GM18951 (cell line): ENCODE results near the gene RAMACL.
"Not testable (repeated sequence)": the region's sequence is repeated elsewhere in the genome, so short reads cannot be mapped to it uniquely, and the experiment has no call there.

Experiments used
- POLR2A ChIP-seq: IDR thresholded peaks from 4 replicates; pipeline ENCODE4 v1.6.1; 2011; ENCODE audit warnings: mild to moderate bottlenecking; ENCODE audit not compliant: insufficient read length, insufficient read depth; ENCODE audit errors: extremely low read depth
- in situ Hi-C: fragments of 300-500 bp; cut with MboI; formaldehyde crosslinking; loops from one replicate; pipeline ENCODE4 v1.12.0; 2022; ENCODE audit warnings: low sequenced_read_pairs, mixed read lengths, inconsistent platforms; ENCODE audit not compliant: unreplicated experiment

RAMACL gene

DNA sequence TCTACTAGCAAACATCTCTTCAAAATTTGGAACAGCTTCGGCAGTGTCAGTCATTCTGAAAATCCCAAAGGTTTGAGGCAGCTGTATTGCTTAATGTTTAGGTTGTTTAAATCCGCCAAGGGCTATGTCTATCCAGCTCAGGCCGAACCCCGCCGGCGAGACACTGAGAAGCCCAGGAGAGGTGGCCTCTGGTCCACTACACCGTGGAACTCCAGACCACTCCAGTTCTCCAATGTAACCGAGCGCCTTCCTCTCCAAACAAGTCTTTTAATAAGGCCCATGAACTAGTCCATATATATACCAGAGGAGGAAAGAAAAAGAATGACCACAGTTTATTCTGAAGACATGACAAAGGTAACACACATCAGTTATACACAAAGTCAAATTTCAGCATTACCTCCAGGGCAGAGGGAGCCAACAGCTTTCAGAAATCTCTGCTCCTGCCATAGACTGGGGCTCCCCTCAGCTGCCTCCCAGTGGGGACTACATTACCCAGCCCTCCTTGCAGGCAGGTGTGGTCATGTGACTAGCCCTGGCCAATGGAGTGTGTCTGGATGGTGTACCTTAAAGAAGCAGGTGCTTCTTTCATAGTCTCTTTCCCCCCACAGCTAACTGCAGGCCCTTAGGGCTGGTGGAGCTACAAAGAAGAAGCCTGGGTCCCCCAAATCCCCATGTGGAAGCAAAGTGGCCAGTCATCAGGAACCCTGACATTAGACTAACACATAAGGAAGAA, at the start of gene RAMACL:
Gene RAMACL (minus strand): TSS at position 255 of the 733 bp plus-strand sequence. CDS start 201 bp downstream, at position 54.
- in situ Hi-C loops: no loop called here
- no peak for TF ChIP-seq POLR2A

DNA sequence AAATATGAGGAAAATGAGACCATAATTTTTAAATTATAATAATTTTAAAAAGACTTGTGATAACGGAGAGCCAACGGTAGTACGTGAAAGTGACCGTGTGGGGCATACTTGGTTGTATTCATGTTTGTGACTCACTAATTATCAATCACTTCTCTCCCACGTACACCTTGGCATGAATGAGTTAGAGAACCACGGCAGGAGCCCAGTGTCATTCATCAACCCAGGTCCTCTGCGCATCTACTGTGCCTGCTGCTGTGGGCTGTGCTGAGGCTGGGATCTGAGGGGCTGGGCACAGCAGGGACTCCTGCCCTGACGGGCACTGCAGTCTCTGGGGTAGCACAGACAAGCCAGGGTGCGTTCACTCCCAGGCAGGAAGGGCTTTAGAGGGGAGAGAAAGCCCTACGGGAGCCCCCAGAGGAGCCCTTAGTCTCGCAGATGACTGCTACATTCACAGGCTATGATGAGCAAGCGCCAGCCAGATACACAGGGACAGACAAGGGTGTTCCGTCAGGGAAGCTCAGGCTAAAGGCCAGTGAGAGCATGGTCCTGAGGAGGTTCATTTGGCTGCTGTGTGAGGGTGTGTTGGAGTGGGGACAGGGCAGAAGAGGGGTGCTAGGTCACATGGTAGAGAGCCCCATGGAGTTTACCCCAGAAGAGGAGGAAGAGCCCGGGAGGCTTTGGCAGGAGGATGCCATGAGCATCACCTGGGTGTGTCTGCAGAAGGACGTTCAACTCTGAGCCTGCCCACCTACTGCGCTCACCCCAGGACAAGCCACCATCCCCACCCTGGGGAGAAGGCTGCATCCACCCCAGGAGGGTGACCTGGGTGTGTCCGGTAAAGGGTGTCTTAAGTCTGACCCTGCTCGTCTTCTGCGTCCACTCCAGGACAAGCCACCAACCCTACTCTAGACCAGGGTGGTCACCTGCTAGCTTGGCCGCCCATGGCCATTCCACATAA, 48.8 kb upstream of the RAMACL start:
- no peak for TF ChIP-seq POLR2A
- in situ Hi-C loops: no loop called here

DNA sequence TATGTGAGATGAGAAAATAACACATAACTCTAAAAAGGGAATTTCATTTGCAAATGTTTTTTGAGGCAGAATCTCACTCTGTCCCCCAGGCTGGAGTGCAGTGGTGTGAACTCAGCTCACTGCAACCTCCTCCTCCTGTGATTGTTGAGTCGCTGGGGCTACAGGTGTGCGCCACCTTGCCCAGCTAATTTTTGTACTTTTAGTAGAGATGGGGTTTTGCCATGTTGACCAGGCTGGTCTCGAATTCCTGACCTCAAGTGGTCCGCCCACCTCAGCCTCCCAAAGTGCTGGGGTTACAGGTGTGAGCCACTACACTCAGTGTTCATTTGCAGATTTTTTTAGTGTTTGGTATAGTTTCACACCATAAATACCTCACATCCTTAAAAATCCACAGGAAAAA, 48.1 kb upstream of the RAMACL start:
- in situ Hi-C loops: not testable (repeated sequence)

DNA sequence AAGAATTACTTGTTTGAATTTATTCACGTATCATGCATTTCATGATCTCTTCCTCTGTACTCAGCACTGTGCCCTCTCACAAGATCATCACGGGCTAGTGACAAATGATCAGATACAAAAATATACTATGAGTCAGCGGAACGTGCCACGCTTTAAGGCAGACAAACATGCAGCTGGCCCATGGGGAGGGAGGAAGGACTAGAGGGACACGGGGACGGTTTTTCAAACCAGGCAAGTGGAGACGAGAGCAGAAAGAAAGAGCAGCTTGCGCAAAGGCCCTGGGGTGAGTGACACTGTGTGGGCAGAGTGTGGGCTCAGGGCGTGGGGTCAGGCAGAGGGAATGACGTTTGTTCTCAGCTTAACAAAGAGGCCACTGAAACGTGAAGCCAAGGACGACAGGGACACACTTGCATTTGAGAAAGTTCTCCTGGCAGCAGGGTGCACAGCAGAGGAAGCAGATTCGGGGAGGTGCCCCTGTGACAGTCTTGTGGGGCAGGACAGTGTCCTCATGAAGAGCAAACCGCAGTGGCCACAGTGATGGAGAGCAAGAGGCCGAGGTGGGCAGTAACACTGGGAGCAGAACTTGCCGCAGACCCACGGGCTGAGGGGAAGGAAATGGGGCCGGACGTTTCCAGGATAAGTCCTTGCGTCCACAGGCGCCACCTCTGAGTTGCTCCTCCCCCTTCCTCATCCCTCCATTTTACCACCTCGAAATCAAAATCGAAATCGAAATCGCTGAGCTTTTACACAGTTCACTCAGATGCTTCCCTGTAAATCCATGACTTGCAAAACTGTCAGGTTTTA, 47.5 kb upstream of the RAMACL start:
- in situ Hi-C loops: no loop called here
- no peak for TF ChIP-seq POLR2A

DNA sequence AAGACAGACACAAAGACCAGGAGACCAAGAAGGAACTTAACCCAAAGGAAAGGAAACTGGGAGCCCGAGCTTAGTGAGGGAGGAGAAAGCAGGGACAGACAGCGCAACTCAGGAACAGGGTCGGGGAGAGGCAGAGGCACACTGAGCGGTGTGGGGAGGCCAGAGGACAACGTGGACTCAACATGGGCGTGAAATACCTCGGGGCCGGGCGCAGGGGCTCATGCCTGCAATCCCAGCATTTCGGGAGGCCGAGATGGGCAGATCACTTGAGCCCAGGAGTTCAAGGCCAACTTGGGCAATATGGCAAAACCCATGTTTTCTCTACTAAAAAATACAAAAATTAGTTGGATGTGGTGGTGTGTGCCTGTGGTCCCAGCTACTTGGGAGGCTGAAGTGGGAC, 46.3 kb upstream of the RAMACL start:
- in situ Hi-C loops: no loop called here
- no peak for TF ChIP-seq POLR2A

DNA sequence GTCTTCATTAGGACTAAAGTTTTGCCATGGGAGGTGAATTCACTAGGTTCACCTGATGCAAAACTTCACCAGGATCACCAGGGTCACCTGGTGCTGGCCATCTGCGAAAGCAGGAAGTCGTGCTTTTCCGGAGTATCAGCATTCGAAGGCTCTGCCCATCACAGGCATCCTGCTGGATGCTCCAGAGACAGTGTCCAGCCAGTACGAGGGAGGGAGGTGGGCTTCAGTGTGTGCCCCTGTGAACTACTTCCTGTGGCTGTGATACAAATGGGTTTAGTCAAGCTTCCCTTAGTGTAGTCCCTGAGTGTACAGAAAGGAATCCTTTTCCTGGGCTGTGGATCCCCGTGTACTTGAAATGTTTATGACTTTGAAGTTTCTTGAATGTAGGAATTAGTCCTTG, 44.0 kb upstream of the RAMACL start:
- no peak for TF ChIP-seq POLR2A

DNA sequence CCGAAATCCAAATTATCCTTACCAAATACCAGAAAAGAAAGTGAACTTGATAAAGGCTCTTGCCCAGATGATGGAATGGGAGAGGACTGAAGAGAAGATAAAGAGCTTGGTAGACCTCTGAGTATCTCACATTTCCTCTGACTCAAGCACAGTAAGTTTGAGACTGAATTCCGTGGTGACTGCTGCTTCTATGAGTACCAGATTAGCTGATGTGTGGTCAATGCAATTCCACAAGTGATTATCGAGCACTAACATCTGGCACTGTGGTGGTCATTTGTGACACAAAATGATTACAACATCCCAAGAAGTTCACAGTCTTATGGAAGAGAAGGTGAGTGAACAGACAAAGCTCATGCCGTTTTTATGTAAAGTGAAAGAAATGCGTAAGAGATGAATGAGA, 43.1 kb upstream of the RAMACL start:
- in situ Hi-C loops: no loop called here

More for the DNA sequence above, 44.0 kb upstream of the RAMACL start:
- in situ Hi-C loops: no loop called here

DNA sequence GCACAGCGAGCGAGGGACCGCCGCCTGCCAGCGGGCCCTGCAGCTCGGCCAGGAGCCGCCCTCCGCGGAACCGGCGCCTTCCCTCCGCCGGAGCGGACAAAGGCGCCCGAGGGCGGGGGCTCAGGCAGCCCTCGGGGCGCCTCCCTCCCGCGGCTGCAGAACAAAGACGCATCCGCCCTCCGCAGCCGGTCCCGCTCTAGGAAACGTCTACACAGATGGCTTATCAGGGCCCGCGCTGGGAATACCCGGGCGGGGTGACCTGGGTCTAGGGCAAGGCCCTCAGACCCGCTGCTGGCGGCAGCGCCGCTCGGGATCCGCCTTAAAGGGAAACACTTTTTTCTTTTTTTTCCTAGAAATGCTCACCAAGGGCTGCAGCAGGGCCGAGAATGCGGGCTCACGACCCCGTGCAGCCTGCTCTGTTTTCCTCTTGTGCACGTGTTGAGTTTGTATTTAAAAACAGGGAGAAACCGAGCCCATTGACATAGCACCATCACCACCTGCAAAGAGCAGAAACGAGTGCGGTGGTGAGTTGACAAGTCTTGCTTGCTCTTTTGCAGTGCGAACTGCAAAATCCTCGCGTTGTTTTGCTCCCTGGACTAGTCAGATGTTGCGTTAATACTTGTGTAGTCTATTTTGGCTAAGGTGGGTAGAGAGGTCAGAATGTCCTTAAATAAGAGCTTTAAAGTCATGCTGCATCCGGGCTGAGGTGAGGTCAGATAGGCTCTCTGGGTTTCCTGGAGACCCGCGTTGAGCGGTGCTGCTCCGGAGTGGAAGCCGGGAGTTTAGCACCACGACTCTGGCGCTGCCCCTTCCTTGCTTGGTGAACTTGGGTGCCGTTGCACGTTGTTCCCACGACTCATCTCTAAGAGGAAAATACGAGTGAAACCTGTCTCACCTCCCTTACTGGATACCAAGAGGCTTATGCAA, 41.7 kb upstream of the RAMACL start:
- in situ Hi-C loops: no loop called here

More for the DNA sequence above, 43.1 kb upstream of the RAMACL start:
- TF ChIP-seq POLR2A: no peak

DNA sequence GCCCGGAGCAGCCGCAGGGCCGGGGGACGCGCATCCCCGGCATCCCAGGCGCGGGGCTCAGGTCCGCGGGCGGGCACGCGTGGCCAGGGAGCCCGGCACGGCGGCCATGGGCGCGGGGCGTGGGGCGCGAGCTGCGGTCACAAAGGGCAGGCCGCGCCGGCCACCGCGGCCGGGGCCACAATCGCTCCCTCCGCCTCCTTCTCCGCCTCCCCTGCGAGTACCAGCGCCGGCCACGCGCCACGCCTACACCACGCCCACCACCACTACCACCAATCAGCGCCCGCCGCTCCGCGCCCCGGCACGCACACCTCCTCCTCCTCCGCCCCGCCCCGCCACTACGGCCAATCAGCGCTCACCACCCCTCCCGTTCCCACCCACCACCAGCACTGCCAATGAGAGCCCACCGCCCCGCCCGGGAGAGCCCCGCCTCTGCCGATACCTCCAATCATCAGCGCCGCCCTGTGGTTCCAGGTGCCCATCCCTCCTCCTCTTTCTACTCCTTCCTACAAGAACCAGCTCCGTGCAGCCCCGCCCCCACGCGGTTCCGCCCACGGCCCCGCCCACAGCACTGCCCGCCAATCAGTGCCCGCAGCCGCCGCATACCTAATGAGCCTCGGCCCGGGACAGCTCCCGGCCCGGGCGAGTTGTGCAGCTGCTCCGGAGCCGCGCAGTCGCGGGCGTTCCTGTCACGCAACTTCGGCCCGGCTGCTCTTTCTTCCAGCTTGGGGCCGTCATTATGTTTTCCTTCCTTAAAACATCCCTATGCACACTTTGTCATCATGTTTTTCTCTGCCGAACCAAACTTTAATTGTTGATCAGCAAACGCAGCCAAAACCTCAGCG, 40.8 kb upstream of the RAMACL start, which contains the start of gene RPS6KA2:
Gene RPS6KA2 (minus strand): TSS at position 219 of the 842 bp plus-strand sequence. CDS start 232 bp downstream, outside the sequence.
- TF ChIP-seq POLR2A: peak; percentile 62
- in situ Hi-C loops: no loop called here

More for the DNA sequence above, 41.7 kb upstream of the RAMACL start:
- no peak for TF ChIP-seq POLR2A

DNA sequence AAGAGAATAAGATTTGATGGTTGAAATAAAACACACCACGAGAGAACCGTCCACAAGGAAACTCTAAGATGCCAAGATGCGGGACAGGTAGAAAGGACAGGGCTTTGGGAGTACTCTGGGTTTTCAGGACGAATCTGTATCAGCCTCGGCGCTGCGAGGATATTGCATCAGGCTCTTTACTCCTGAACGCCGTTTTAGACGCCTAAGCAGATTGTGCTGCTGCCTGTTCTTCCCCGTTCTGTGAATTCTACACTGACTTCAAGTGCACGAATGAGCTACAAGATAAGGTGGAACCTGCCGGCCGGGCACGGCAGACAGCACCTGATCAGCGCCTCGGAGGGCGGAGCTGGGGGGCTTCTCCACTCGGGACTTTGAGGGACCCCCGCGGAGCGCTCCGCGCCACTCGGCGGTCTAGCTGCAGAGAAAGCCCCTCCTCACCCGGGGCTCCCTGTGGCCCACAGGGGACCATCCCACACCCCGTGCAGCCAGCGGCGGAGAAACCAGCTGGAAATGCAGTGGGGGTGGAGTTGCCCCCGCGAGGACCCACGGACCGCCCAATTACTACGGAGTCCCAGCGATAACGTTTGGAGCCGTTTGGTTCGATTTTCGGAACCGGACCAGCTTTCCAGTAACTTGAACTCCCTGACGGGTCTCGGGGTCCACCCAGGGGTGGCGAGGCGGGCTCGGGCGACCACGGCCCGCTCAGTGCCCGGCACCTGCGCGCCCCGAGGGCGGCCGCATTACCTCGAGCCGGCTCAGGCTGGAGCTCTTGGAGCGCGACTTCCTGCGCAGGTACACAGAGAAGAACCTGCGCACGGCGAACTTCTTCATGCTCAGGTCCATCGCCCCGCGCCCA, 39.9 kb upstream of the RAMACL start:
- in situ Hi-C loops: no loop called here
- TF ChIP-seq POLR2A: no peak
